HUES6 (cell line): ENCODE results near the gene GALT.

Experiments used
- H3K27ac ChIP-seq: 2 replicates; pipeline ENCODE4 v1.7.0; 2013; ENCODE audit warnings: low read depth, mild to moderate bottlenecking, low read length, inconsistent platforms
- H3K27me3 ChIP-seq: 2 replicates; pipeline ENCODE4 v1.6.1; 2013; ENCODE audit warnings: low read length; ENCODE audit not compliant: control insufficient read depth, insufficient read depth
- H3K36me3 ChIP-seq: 2 replicates; pipeline ENCODE4 v1.6.1; 2013; ENCODE audit warnings: low read length; ENCODE audit not compliant: control insufficient read depth, insufficient read depth
- H3K4me1 ChIP-seq: 2 replicates; pipeline ENCODE4 v1.6.1; 2013; ENCODE audit warnings: low read length; ENCODE audit not compliant: control insufficient read depth, insufficient read depth
- H3K4me3 ChIP-seq: 2 replicates; pipeline ENCODE4 v1.5.1; 2013; ENCODE audit warnings: low read depth, low read length
- H3K9ac ChIP-seq: one replicate; pipeline ENCODE4 v1.6.1; 2013; ENCODE audit warnings: mild to moderate bottlenecking, low read length
- H3K9me3 ChIP-seq: 2 replicates; pipeline ENCODE4 v1.6.1; 2013; ENCODE audit warnings: low read depth, low read length; ENCODE audit not compliant: control insufficient read depth, insufficient read depth

Gene GALT

DNA sequence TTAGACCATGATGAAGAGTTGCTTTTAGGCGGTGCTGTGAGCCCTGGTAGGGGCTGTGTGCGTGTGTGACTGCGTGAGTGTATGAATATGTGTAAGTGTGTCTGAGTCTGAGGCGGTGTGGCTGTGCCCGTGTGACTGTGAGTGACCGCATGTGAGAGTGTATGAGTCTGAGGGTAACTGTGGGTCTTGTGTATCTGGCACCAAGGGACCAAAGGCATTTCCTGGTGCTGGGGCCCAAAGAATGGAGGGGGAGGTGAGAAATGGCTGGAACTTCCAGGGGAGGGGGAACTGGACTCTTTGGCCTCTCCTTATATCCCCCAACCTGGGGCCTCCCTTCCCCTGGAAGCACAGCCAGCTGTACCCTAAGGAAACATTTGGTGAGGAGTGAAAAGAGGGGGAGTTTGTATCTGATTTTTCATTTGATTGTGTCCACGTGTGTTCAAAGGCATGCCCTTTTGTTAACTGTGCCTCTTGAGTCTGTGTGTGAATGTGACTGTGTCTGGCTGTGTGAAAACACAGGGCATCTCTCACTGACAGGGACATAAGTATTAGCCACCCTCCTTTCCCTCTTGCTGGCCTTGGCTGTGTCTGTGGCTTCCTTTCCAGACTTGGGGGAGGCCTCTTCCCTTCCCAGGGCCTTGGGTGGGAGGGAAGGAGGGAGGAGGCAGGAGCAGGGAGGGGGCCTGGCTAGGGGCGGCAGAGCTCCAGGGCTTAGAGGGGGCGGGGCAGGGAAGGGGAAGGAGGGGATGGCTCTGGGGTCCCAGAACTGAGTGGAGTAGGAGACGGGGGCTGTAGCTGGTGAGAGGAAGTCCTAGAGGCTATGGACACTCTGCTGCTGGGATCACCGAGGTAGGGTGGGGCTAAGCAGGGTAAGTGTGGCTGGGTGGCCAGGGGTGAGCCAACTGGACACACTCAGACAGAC lies 6.9 kb downstream of the GALT start:
- no peak overlapping the region for H3K27ac ChIP-seq
- 0 out of 2 replicates have a peak overlapping the region, but pooled peaks have one; percentile 27 for H3K4me3 ChIP-seq
- H3K9ac ChIP-seq: peak overlapping the region; percentile 23
- peaks cover 30% of the 10 kb centered on the region for H3K4me1 ChIP-seq
- H3K9me3 ChIP-seq: no peaks in the 10 kb centered on the region
- no peaks in the 10 kb centered on the region for H3K27me3 ChIP-seq
- peaks cover 16% of the 10 kb centered on the region for H3K36me3 ChIP-seq

DNA sequence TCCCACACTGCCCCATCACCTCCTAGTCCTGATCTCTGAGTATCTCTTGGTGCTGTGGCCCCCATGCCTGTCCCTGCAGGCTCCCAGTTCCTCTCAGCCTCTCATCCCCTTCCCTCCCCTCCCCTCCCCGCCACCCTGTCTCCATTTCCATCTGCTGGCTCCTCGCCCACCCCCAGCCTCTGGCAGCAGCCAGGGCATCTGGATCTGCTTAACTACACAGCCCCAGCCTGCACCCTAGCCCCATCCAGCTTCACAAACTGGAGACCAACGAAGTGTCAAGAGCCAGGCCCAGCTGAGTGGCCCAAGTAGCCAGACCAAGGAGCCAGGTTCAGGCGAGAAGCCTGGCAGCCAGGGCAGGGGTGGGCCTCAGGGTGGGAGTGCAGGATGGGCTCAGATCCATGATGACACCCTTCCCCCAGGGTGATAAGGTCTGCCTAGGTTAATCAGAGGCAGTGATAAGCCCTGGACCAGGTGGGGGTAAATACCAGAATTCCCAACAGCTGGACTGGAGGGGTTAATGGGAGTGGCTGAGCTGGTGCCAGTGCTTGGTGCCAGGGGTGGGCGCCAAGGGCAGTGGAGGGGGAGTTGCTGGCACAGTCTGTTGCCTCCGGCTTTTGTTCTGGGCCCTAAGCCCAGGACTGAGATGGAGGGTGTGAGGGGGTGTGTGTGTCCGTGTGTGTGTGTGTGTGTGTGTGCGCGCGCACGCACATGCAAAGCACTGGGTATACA lies 8.0 kb downstream of the GALT start:
- Histone ChIP-seq H3K27me3 (no peaks in the 10 kb centered on the region), H3K9me3 (no peaks in the 10 kb centered on the region), H3K36me3 (peaks cover 5% of the 10 kb centered on the region), H3K4me3 (no peak overlapping the region), H3K27ac (no peak overlapping the region), H3K9ac (no peak overlapping the region), H3K4me1 (peaks cover 30% of the 10 kb centered on the region)

DNA sequence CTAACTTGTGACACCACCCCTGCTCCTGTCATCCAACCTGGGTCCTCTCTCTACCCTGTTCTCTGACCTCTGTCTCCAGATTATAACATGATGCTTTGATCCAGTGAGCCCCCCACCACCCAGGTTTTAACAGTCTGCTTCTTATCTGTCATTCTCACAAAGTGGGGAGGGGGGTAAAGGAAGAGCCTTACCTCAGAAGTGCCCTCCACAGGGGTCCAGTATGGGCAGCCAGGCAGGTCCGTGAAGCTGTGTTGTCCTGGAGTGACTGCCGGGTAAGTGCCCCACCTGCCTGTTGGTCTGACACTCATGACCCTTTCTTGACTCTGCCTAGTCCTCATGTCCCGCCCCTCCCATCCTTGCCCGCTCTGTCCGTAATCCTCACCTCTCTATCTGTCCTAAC lies 8.9 kb downstream of the GALT start:
- Histone ChIP-seq H3K4me3 (no peak overlapping the region), H3K4me1 (peaks cover 30% of the 10 kb centered on the region), H3K36me3 (no peaks in the 10 kb centered on the region), H3K9ac (no peak overlapping the region), H3K27ac (no peak overlapping the region), H3K9me3 (no peaks in the 10 kb centered on the region), H3K27me3 (no peaks in the 10 kb centered on the region)

GRCh38 chr9:34656992-34657391 lies 10.5 kb downstream of the GALT start:
- Histone ChIP-seq H3K36me3 (no peaks in the 10 kb centered on the region), H3K4me1 (peaks cover 22% of the 10 kb centered on the region), H3K27me3 (no peaks in the 10 kb centered on the region), H3K9me3 (no peaks in the 10 kb centered on the region), H3K9ac (no peak overlapping the region), H3K4me3 (no peak overlapping the region), H3K27ac (no peak overlapping the region)

- no peaks in the 10 kb centered on the region for H3K27me3 ChIP-seq
- no peak overlapping the region for H3K9ac ChIP-seq
- peaks cover 7% of the 10 kb centered on the region for H3K4me1 ChIP-seq
- H3K27ac ChIP-seq: no peak overlapping the region
- 0 out of 2 replicates have a peak, but pooled peaks cover 4% of the 10 kb centered on the region for H3K36me3 ChIP-seq
- no peaks in the 10 kb centered on the region for H3K9me3 ChIP-seq
- H3K4me3 ChIP-seq: no peak overlapping the region
These were observed 12.0 kb downstream of the GALT start for GRCh38 chr9:34658461-34658860.

DNA sequence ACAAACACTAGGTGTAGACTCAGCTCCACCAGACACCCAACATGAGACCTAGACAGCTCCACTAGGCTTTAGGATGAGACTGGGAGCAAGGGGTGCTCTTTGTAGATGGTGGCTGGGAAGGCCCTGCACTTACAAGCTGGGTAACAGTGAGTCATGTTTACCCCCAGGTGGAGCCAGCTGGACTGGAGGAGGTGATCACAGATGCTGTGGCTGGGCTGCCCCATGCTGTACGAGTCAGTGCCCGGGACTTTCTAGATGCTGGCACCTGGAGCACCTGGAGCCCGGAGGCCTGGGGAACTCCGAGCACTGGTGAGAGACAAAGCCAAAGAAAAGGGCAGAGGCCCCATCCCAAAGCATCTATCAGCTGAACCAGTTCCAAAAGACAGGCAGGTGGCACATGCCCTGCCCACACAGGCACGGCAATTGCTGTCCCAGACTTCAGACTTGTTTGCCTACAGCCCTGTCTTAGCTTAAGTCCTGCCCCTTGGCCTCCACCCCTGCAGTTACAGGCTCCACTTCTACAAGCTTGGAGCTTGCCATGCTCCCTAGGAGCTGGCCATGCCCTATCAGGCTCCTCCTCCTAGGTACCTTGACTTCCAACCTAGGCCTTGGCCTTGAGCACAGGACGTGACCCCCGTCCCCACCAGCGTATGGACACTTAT lies 13.2 kb downstream of the GALT start:
- peaks cover 4% of the 10 kb centered on the region; the same call in 1 of the 2 replicates for H3K4me1 ChIP-seq
- H3K4me3 ChIP-seq: no peak overlapping the region
- 0 out of 2 replicates have a peak, but pooled peaks cover 4% of the 10 kb centered on the region for H3K36me3 ChIP-seq
- no peak overlapping the region for H3K9ac ChIP-seq
- H3K27me3 ChIP-seq: no peaks in the 10 kb centered on the region
- no peaks in the 10 kb centered on the region for H3K9me3 ChIP-seq
- H3K27ac ChIP-seq: no peak overlapping the region

DNA sequence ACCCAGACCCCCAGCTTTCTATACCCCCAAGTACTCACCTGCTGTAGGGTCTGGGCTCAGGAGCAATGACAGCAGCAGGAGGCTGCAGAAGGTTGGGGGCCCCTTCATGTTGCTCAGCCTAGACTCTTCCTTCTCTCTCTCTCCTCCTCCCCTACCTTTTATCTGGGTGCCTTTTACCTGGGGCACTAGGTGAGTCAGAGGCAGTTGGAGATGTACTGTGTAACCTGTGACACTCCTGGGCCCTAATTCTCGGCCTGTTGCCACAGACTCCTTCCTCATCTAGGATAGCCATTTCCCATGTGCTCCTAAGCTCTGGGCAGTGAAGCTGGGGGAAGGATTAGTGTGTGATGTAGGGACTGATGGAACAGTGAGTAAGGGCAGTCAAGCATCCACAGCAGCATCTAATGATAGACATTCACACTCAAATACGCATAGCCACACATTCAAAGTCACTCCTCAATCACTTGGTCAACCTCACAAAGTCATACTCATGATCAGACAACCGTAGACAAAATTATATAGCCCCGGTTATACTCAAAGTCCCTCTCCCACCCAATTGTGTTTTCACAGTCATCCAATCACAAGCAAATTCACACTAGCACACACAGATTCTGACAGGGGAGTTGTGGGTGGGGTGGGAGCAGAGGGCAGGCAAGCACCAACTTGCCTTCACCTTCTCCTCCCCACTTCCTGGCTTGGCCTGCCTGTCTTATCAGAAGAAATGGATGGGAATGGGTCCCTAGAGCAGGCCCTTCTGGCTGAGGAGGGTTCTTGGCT lies 16.2 kb downstream of the GALT start, which contains the start of gene CCL27:
Gene CCL27, minus strand, starts transcription at position 132 of the 777 bp plus-strand sequence. Its CDS starts 24 bp downstream, at position 108.
- Histone ChIP-seq H3K27me3 (no peaks in the 10 kb centered on the region), H3K27ac (no peak within 1 kb of the TSS), H3K4me3 (no peak within 1 kb of the TSS), H3K4me1 (peaks cover 4% of the 10 kb centered on the region; the same call in 1 of the 2 replicates), H3K9me3 (no peaks in the 10 kb centered on the region), H3K36me3 (0 out of 2 replicates have a peak, but pooled peaks cover 4% of the 10 kb centered on the region), H3K9ac (no peak within 1 kb of the TSS)

DNA sequence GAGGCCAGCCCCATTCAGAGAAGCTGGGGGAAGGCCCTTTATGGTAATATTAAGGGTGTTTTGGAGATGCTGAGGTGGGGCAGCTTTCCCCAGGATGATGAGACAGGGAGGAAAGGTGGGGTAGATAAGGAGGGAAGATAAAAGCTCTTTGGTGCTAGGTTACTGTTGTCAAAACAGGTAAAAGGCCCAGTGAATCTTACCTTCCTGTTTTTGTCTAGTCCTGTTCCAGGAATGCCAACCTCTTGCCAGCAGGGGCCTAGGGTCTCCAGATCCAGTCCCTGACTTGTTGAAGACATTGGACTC lies 16.8 kb downstream of the GALT start:
- Histone ChIP-seq H3K27ac (no peak overlapping the region), H3K4me3 (no peak overlapping the region), H3K36me3 (0 out of 2 replicates have a peak, but pooled peaks cover 7% of the 10 kb centered on the region), H3K9me3 (no peaks in the 10 kb centered on the region), H3K4me1 (peaks cover 4% of the 10 kb centered on the region; the same call in 1 of the 2 replicates), H3K9ac (no peak overlapping the region), H3K27me3 (no peaks in the 10 kb centered on the region)

GRCh38 chr9:34664281-34665066 lies 18.0 kb downstream of the GALT start:
- peak overlapping the region; percentile 36 for H3K9ac ChIP-seq
- peaks cover 4% of the 10 kb centered on the region; the same call in 1 of the 2 replicates for H3K4me1 ChIP-seq
- H3K36me3 ChIP-seq: peaks cover 12% of the 10 kb centered on the region
- no peak overlapping the region for H3K27ac ChIP-seq
- peaks cover 3% of the 10 kb centered on the region; the same call in 1 of the 2 replicates for H3K9me3 ChIP-seq
- H3K4me3 ChIP-seq: peak overlapping the region; percentile 82
- no peaks in the 10 kb centered on the region for H3K27me3 ChIP-seq

GRCh38 chr9:34665067-34665380 lies 18.5 kb downstream of the GALT start:
- Histone ChIP-seq H3K27ac (no peak overlapping the region), H3K27me3 (no peaks in the 10 kb centered on the region), H3K4me1 (peaks cover 4% of the 10 kb centered on the region; the same call in 1 of the 2 replicates), H3K9ac (peak overlapping the region; percentile 36), H3K36me3 (peaks cover 12% of the 10 kb centered on the region), H3K4me3 (peak overlapping the region; percentile 82), H3K9me3 (peaks cover 8% of the 10 kb centered on the region; the same call in 1 of the 2 replicates)
